Natural killer cell (primary cell): ENCODE data around the gene TMEM203. TPM values are rescaled to one million over a fixed set of nuclear protein-coding genes. Genes with fewer than 3 reads are reported as not detected.

Source experiments
- ATAC-seq, 3 donors: fragments of 150-1000 bp in 2 of 3; fragments of 200-7000 bp in 1 of 3; cut with Tn5 transposase; 1 replicate in 1 of 3; 2 replicates in 2 of 3; pipeline ENCODE4 v1.10.0; 2021; ENCODE audit warnings: mild to moderate bottlenecking in 2 of 3, moderate library complexity in 2 of 3
- DNase-seq, 2 donors: peaks; one replicate each; pipeline versions ENCODE4 v3.0.0 to v3.0.0-alpha.2; 2013 to 2021; ENCODE audit warnings: mixed read lengths in 1 of 2
- H3K27ac ChIP-seq: one replicate; pipeline ENCODE4 v1.5.1; 2013; ENCODE audit warnings: mild to moderate bottlenecking, low read length
- H3K27me3 ChIP-seq: one replicate; pipeline ENCODE4 v1.6.1; 2013; ENCODE audit warnings: low read length; ENCODE audit not compliant: control insufficient read depth, insufficient read depth
- H3K36me3 ChIP-seq: one replicate; pipeline ENCODE4 v1.6.1; 2013; ENCODE audit warnings: low read length; ENCODE audit not compliant: control insufficient read depth, insufficient read depth
- H3K4me1 ChIP-seq: one replicate; pipeline ENCODE4 v1.6.1; 2013; ENCODE audit warnings: low read length; ENCODE audit not compliant: control insufficient read depth, insufficient read depth
- H3K4me3 ChIP-seq: one replicate; pipeline ENCODE4 v1.5.1; 2013; ENCODE audit warnings: low read length
- H3K9me3 ChIP-seq: one replicate; pipeline ENCODE4 v1.6.1; 2013; ENCODE audit warnings: low read length; ENCODE audit not compliant: control insufficient read depth, insufficient read depth
- H3K27ac Mint-ChIP-seq, 2 donors: one replicate each; pipeline ENCODE4 v1.8.0; 2022; ENCODE audit warnings: mild to moderate bottlenecking in 2 of 2, mixed read lengths in 2 of 2, moderate library complexity in 1 of 2
- H3K27me3 Mint-ChIP-seq, 2 donors: one replicate each; pipeline ENCODE4 v1.8.0; 2022; ENCODE audit warnings: low read depth in 2 of 2, mixed read lengths in 2 of 2
- H3K36me3 Mint-ChIP-seq: one replicate; pipeline ENCODE4 v1.8.0; 2022; ENCODE audit warnings: mixed read lengths
- H3K4me1 Mint-ChIP-seq, 2 donors: one replicate each; pipeline ENCODE4 v1.8.0; 2022; ENCODE audit warnings: mixed read lengths in 2 of 2
- H3K4me3 Mint-ChIP-seq: one replicate; pipeline ENCODE4 v1.8.0; 2022; ENCODE audit warnings: mild to moderate bottlenecking, moderate library complexity, mixed read lengths
- H3K9me3 Mint-ChIP-seq, 2 donors: one replicate each; pipeline ENCODE4 v1.8.0; 2022; ENCODE audit warnings: mixed read lengths in 2 of 2
- WGBS: methylation state at CpG from one replicate; pipeline ENCODE4 v1.1.7; 2013; ENCODE audit warnings: missing lambda C conversion rate; ENCODE audit not compliant: insufficient coverage; 5-methylcytosine and 5-hydroxymethylcytosine counted together
- intact Hi-C: fragments of 100-400 bp; cut with micrococcal nuclease; formaldehyde crosslinking; loops from one replicate; pipeline ENCODE4 v1.14.2; 2022
- total RNA-seq, 4 donors: library from RNA; stranded (reverse); fragments of 120-200 nt in 1 of 4; gene quantifications; one replicate each; pipeline versions ENCODE4 v1.2.3 to v1.2.4, GENCODE V29; 2013 to 2022
- TF ChIP-seq, protein P1 (sequence below): fragments of 200-600 bp; IDR thresholded peaks from one replicate; pipeline ENCODE4 v1.8.0; 2022; ENCODE audit warnings: antibody characterized with exemption

Gene TMEM203
- total RNA-seq, 3 donors from 2014 or later (not counting 1 experiment from before 2014, with no cell fraction given), result 22.1 to 30.5 (median 27.1) TPM

DNA sequence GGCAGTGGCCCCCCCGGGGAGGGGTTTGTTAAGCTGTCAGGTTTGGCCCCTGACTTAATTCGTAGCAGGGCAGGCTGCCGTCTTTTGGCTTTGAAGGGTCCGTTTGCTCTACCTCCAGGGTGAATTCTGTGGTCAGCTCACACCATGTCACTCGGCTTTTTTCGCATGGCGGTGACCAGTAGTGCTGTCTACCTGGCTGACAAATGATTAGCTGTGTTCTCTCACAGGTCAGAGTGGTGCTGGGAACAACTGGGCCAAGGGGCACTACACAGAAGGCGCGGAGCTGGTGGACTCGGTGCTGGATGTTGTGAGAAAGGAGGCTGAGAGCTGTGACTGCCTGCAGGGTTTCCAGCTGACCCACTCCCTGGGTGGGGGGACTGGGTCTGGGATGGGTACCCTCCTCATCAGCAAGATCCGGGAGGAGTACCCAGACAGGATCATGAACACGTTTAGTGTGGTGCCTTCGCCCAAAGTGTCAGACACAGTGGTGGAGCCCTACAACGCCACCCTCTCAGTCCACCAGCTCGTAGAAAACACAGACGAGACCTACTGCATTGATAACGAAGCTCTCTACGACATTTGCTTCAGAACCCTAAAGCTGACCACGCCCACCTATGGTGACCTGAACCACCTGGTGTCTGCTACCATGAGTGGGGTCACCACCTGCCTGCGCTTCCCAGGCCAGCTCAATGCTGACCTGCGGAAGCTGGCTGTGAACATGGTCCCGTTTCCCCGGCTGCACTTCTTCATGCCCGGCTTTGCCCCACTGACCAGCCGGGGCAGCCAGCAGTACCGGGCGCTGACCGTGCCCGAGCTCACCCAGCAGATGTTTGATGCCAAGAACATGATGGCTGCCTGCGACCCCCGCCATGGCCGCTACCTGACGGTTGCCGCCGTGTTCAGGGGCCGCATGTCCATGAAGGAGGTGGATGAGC, 37.1 kb upstream of the TMEM203 start:
- WGBS, result 87% methylated on average over 36 of the region's 36 CpGs
- Histone ChIP-seq H3K4me3 (peak overlapping the region; percentile 39), H3K27me3 (no peaks in the 10 kb centered on the region), H3K36me3 (peaks cover 17% of the 10 kb centered on the region), H3K27ac (no peak overlapping the region), H3K9me3 (no peaks in the 10 kb centered on the region), H3K4me1 (peaks cover 38% of the 10 kb centered on the region)
- ATAC-seq (no peak), DNase-seq (no peak)
- Mint-ChIP-seq H3K36me3 (no peaks in the 10 kb centered on the region), H3K27me3 (peaks cover 0 to 4% of the 10 kb centered on the region in 2 donors), H3K4me1 (peaks cover 19 to 32% of the 10 kb centered on the region in 2 donors), H3K9me3 (no peaks in the 10 kb centered on the region), H3K4me3 (peak overlapping the region; percentile 80), H3K27ac (peak overlapping the region; percentile 86 to 94)
- intact Hi-C loops, result loop anchor here (5.0 kb wide), 2 partner anchors 40 to 450 kb away; partner anchors contain the start of genes TMEM141 and TPRN
- TF ChIP-seq, protein P1, sequence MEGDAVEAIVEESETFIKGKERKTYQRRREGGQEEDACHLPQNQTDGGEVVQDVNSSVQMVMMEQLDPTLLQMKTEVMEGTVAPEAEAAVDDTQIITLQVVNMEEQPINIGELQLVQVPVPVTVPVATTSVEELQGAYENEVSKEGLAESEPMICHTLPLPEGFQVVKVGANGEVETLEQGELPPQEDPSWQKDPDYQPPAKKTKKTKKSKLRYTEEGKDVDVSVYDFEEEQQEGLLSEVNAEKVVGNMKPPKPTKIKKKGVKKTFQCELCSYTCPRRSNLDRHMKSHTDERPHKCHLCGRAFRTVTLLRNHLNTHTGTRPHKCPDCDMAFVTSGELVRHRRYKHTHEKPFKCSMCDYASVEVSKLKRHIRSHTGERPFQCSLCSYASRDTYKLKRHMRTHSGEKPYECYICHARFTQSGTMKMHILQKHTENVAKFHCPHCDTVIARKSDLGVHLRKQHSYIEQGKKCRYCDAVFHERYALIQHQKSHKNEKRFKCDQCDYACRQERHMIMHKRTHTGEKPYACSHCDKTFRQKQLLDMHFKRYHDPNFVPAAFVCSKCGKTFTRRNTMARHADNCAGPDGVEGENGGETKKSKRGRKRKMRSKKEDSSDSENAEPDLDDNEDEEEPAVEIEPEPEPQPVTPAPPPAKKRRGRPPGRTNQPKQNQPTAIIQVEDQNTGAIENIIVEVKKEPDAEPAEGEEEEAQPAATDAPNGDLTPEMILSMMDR, result no peak

DNA sequence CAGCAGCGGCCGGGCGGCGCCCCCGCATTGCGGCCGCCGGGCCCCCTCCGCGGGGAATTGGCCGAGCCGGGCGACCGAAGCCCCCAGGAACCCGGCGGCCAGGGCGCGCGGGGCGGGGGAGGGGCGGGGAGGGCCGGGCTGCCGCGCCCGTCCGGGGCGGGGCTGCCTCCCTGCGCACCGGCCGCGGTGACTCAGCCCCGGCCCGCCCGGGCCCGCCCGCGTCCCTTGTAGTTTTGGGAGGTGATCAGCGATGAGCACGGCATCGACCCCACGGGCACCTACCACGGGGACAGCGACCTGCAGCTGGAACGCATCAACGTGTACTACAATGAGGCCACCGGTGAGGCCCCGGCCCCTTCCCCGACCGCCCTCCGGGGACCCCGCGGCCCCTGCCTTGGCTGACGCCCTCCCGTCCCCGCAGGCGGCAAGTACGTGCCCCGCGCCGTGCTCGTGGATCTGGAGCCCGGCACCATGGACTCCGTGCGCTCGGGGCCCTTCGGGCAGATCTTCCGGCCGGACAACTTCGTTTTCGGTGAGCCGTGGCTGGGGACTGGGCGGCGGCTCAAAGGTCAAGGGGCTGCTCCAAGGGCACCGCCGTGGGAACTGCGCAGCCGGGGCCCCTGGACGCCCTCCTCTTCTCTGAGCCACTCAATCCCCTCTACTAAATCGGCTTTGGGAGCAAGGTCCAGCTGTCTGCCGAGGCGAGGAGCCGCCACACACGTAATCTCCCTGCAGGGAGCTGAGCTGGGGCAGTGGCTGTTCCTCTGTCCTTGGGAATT, 36.2 kb upstream of the TMEM203 start:
- Mint-ChIP-seq H3K9me3 (no peaks in the 10 kb centered on the region), H3K4me1 (peaks cover 19 to 33% of the 10 kb centered on the region in 2 donors), H3K4me3 (peak overlapping the region; percentile 80), H3K36me3 (no peaks in the 10 kb centered on the region), H3K27ac (peak overlapping the region; percentile 86 to 94), H3K27me3 (peaks cover 0 to 4% of the 10 kb centered on the region in 2 donors)
- Histone ChIP-seq H3K36me3 (peaks cover 17% of the 10 kb centered on the region), H3K27ac (peak overlapping the region; percentile 60), H3K9me3 (no peaks in the 10 kb centered on the region), H3K27me3 (no peaks in the 10 kb centered on the region), H3K4me1 (peaks cover 46% of the 10 kb centered on the region), H3K4me3 (peak overlapping the region; percentile 41)
- ATAC-seq, result peak; percentile 20 to 33 (median 27)
- 4% methylated on average over 83 of the region's 83 CpGs for WGBS
- intact Hi-C loops, result loop anchor here (1.0 to 5.0 kb wide), 4 partner anchors 14 to 449 kb away; partner anchors contain the start of genes NELFB, TMEM141 and TPRN
- TF ChIP-seq, protein P1, result no peak
- DNase-seq, result peak; percentile 64 to 75

DNA sequence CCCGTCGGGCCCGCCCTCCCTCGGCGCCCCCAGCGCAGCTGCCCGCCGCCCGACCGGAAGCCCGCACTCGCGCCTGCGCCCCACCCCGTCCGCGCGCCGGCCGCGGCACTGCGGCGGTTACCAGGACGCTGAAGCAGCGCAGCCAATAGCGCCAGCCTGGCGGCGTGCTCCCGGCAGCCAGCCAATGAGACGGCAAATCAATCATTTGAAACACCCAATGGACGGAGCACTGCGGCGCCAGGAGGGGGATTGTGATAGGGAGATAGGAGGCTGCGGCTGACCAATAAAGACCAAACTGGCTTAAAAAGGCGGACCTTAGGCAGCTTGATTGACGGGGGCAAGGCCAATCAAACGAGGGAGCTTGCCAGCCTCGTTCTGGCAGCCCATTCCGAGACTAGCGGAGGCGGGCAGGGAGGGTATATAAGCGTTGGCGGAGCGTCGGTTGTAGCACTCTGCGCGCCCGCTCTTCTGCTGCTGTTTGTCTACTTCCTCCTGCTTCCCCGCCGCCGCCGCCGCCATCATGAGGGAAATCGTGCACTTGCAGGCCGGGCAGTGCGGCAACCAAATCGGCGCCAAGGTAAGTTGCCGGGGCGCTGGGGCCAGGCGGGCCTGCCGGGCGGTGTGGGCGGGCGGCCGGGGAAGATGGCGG, 35.5 kb upstream of the TMEM203 start, which contains the start of gene TUBB4B:
Gene TUBB4B (plus strand): TSS at position 447 of the 649 bp plus-strand sequence. CDS start 74 bp downstream, at position 521.
- Histone ChIP-seq H3K4me3 (peak within 1 kb of the TSS; percentile 46), H3K27ac (peak within 1 kb of the TSS; percentile 81), H3K27me3 (no peaks in the 10 kb centered on the region), H3K36me3 (peaks cover 17% of the 10 kb centered on the region), H3K4me1 (peaks cover 53% of the 10 kb centered on the region), H3K9me3 (no peaks in the 10 kb centered on the region)
- Mint-ChIP-seq H3K9me3 (no peaks in the 10 kb centered on the region), H3K27ac (peak within 1 kb of the TSS; percentile 86 to 94), H3K4me1 (peaks cover 19 to 33% of the 10 kb centered on the region in 2 donors), H3K4me3 (peak within 1 kb of the TSS; percentile 88), H3K36me3 (no peaks in the 10 kb centered on the region), H3K27me3 (peaks cover 0 to 4% of the 10 kb centered on the region in 2 donors)
- ATAC-seq, result peak; percentile 73 to 90 (median 76)
- under 1% methylated on average over 67 of the region's 67 CpGs for WGBS
- intact Hi-C loops, result loop anchor here (1.0 to 5.0 kb wide), 4 partner anchors 14 to 449 kb away; partner anchors contain the start of genes NELFB, TMEM141 and TPRN
- DNase-seq, result peak; percentile 96 to 100
- TF ChIP-seq, protein P1, result no peak
